ENCODE measurements around the gene OR2V2.
"Not testable (repeated sequence)": the region's sequence is repeated elsewhere in the genome, so short reads cannot be mapped to it uniquely, and the experiment has no call there.

OR2V2 gene

DNA sequence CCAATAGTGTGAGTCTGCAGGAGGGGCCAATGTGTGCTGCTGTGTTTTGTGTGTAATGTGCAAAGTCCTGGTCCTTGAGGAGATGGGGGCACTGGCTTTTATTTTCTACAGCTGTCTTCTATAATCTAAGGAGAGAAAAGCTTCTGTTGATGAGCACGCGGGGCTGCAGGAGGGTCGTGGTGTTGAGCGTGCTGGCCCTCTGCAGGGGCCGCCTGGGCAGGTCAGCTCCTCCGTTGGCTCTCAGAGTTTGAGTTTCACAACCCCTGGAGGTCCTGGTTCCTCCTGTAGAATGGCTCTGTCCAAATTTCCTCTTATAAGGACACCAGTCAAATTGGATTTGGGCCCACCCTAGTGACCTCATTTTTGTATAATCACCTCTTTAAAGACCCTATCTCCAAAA is 29.0 kb upstream of the OR2V2 start:
- DNase-seq: no peak

GRCh38 chr5:181119105-181119504 is 28.3 kb upstream of the OR2V2 start:
- no peak for DNase-seq

DNA sequence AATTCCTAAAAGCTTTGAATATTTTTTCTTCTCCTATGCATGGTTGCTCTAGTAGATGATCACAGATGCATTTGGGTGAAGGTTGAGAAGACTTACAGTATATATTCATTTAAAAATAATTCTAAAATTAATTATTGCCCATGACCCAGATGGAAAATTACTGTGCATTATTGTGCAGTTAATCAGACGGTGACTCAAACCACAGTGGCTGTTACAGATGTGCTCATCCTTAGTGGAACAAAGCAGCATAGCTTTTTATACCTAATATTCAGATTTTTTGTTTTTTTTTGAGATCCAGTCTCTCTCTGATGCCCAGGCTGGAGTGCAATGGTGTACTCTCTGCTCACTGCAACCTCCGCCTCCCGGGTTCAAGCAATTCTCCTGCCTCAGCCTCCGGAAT is 27.1 kb upstream of the OR2V2 start:
- no peak for DNase-seq

- no peak for DNase-seq
These were observed 26.6 kb upstream of the OR2V2 start for GRCh38 chr5:181120761-181121160.

DNA sequence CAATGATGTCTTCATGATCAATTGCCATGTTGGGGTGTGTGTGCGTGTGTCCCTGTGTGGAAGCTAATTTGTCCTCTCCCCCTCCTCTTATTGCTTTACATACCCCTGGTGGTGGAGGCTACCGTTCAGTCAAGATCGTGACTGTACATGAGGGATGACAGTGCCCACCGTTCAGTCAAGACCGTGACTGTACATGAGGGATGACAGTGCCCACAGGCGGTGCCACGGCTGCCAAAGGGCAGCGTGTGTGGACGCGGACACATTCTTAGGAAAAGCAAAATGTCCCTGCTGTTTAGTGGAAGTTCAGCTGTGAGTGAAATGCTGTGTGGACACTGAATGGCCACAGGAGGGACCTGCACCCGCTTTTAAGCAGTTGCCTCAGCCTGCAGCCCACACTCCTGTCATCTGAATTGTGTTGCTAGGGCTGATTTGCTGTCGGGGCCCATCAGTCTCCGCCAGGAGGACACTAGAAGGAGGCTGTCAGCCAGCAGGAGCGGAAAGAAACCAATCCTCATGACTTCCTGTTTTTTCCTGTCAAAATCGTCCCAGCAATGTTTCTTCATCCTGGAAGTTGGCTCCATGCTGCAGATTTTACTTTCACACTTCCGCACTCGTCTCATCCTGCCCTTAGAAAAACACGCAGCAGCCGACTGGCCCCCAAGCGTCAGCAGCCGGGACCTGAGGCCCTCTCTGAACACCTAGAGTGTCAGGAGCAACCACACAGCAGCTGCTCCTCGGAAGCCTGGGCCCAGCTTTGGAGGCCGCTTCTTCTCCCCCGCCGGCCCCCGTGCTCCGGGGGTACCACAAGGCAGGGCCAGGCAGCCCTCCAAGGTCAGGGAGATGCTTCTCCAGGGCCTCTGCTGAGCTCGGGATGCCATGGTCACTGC is 25.5 kb upstream of the OR2V2 start:
- no peak for DNase-seq

DNA sequence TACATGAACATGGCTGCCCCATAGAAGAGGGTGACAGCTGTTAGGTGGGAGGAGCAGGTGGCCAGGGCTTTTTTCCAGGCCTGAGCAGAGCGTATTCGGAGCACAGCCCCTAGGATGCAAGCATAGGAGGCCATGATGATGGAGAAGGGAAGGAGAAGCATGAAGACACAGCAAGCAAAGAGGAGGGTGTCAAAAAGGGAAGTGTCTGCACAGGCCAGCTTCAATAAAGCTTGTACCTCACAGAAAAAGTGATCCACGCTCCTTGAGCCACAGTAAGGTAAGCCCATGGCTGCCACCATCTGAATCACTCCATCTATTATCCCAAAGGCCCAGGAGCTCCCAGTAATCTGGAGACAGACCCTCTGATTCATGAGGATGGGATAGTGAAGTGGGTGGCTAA is 22.9 kb upstream of the OR2V2 start:
- no peak for DNase-seq

DNA sequence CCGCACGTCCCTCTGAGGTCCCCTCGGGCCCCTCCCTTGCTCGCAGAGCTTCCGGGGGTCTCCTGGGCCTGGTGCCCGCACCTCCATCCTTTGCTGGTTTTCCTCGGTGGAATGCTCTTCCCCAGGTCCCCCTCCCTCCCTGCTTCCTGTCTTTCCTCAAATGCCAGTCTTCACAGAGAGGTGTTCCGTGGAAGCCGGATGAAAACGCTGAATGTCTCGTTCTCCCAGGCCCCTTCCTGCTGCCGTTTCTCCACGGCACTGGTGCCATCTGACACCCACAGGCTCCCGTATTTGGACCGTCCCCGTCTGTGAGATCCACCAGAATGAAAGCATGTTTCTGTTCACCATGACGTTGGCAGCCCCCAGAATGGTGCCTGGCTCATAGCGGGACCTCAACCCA is 20.5 kb upstream of the OR2V2 start:
- no peak for DNase-seq

- DNase-seq: no peak
These were observed 19.9 kb upstream of the OR2V2 start for GRCh38 chr5:181127456-181127855.

GRCh38 chr5:181127907-181128626 is 19.3 kb upstream of the OR2V2 start:
- no peak for DNase-seq

DNA sequence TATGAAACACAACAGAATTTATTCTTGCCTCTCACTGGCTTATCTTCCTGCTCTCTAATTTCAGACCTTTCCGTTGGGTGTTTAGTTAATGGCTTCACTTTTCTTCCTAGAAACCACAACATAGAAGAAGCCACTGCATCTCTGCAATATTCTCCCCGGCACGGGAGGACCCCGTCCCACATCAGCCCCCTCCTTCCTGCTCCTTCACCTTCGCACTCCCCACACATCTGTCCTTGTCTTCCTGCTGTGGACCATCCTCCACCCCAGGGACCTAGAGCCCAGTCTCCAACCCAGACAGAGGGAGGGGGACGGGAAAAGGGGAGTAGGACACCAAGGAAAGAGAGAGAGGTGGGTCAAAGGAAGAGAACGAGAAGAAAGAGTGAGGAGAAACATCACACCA is 17.8 kb upstream of the OR2V2 start:
- DNase-seq: no peak

DNA sequence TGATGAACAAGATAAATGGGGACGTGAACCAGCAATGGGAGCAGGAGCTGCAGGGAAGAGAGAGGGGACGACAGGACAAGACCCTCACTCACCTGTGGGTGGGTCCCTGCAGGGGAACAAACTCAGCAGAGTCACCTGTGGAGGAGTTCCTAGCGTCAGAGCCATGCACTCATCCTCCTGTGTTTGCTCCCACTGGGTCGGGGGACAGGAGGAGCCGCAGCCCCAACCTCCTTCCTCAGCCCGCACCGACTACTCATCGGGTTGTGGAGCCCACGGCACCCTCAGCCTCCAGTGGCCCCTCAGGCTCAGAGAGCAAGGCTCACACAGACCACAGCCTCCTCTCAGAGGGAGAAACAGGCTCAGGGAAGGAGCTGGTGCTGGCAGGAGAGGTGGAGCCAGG is 17.3 kb upstream of the OR2V2 start:
- DNase-seq: not testable (repeated sequence)

- no peak for DNase-seq
These were observed 16.4 kb upstream of the OR2V2 start, which contains the start of gene OR2V1 for GRCh38 chr5:181130832-181131496. Gene OR2V1 (minus strand): TSS chr5:181131169. CDS start chr5:181125304, 5,865 bp downstream.

DNA sequence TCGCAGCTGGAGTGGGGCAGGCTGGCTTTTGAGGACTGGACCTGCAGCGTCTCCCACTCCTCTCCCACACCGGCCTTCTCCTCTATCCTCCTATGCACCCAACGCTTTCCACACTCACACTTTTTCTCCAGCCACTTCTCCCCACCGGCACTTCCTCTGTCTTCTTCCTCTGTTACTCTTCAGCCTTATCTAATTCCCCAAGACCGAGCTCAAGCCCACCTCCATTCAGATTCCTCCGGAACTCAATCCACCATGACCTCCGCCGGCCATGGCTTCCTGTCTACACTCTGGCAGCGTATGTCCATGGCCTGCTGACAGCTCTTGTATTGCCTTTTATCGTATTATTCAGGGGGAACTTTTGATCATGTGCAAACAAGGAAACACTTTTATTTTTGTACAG is 15.9 kb upstream of the OR2V2 start:
- no peak for DNase-seq

DNA sequence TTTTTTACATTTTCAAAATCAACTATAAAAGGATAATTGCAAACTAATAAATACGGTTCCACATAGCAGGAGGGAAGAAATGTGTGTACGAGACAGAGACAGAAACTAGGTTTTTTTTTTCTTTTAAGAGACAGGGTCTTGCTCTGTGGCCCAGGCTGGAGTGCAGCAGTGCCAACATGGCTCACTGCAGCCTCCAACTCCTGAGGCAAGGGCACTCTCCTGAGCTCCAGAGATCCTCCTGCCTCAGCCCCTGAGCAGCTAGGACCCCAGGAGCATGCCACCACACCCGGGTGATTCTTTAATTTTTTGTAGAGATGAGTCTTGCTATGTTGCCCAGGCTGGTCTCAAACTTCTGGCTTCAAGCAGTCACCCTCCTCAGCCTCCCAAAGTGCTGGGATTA is 14.3 kb upstream of the OR2V2 start:
- DNase-seq: no peak

DNA sequence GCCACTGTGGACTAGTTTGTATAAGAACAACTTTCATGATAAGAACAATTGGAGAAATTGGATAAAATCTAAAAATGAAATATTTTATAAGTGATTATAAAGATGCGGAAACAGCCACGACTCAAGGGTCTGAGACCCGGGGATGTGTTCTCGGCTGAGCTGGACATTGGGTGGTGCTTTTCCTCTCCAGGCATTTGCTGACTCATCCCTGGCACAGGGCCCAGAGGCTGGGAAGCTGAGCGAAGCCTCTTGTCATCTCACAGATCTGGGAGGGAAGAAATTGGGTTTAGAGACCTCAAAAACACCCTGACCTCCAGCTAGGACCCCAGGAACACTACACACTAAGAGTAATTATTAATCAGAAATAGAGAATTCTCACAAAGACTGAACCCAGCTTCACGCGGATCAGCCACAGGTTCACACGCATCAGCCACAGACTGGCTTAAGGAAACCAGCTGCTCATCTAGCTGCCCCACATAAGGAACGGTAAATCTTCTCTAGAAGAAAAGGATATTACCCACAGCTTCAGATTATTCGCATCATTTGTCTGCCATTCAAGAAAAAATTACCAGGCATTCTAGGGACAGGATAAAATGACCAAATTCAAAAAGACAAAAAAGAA is 13.7 kb upstream of the OR2V2 start:
- no peak for DNase-seq

GRCh38 chr5:181134259-181134658 is 13.1 kb upstream of the OR2V2 start:
- DNase-seq: no peak

DNA sequence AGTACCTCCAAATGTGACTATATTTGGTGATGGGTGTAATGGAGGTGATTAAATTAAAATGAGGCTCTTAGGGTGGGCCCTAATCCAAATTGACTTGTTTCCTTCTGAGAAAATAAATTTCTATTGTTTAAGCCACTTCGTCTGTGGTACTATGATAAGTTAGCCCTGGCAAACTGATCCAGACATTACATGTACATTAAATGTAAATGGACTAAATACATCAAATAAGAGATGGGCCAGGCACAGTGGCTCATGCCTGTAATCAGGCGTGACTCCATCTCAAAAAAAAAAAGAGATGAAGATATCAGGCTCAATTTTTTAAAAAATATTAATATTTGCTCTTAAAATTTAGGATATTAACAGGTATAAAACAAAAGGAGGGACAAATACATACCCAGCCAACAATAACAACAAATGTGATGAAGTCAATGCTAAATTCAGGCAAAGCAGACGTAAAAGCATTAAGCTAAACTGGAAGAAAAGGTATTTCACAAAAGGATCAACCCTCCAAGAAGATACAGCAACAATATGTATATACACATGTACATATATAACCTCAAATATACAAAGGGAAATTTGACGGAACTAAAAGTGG is 10.9 kb upstream of the OR2V2 start:
- no peak for DNase-seq

- no peak for DNase-seq
These were observed 9.1 kb upstream of the OR2V2 start for GRCh38 chr5:181138258-181138657.

DNA sequence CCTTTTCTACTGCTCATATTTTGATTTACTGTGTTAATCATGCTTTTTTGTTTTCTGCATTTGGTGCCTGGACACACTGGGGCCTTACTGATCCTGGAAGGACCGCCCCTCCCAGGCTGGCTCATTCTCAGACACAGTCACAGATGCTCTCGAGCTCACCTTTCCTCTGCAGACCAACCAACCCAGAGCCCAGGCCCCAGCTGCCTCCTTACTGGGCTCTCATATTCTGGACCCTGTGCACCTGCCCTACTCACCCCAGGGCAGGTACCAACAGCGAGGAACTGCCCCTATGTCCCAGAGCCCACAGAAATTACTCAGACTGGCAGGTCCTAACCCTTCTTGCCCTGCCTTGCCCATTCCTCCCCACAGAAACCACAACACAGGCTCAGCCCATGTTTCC is 6.6 kb upstream of the OR2V2 start:
- DNase-seq: no peak

- DNase-seq: no peak
These were observed 5.3 kb upstream of the OR2V2 start for GRCh38 chr5:181142054-181142453.

DNA sequence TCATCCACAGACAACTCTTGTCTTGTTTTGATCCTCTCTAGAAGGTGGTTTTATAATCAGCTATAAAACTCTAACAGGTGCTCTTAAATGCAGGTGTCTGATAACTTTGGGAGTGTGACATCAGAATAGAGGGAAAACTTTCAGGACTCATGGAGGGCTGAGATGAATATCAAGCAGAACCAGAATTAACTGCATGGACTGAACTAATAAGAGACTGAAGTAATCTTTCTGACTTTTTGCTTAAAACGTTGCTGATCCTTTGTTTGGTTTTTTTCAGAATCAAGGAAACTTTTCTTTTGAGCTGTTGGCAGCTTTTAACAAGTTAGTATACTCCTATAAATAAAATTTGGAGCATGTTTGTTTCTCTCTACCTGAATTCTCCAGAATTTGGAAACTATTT is 2.3 kb upstream of the OR2V2 start:
- DNase-seq: no peak

DNA sequence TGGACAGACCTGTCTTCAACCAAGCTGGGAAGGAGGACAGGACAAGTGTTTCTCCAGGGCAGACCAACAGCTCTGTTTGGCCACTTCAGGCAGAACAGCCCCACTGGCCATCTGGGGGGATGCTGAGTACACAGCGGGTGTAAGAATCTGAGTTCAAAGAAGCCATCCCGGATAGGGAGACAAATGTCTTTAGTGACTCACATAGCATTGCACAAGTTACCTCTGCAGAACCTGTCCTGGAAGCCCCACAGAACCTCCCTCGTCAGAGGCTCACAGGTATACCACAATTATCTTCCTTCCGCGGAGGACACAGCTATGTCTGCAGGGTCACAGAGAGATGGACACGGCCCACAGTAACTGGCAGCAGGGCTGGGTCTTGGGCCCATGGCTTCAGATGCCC is 2.0 kb downstream of the OR2V2 start:
- DNase-seq: no peak
